ENCODE results near the gene ERAS. TPM values are rescaled to one million over a fixed set of nuclear protein-coding genes. Genes with fewer than 3 reads are reported as not detected.
A peak's percentile ranks its signal among the peaks of the same experiment; 100 is the strongest.

The ERAS gene
- total RNA-seq, 2 experiments from 2014 or later: not detected

- Histone ChIP-seq H3K27ac (ENCODE audit: low read depth in 1 of 2, low read length in 2 of 2) (no peak overlapping the region), H3K9me3 (ENCODE audit: control insufficient read depth in 1 of 2, insufficient read depth in 1 of 2, low read length in 2 of 2) (no peaks in the 10 kb centered on the region), H3K4me1 (ENCODE audit: insufficient read depth, low read length) (no peaks in the 10 kb centered on the region), H3K36me3 (ENCODE audit: insufficient read depth, low read length) (no peaks in the 10 kb centered on the region), H3K27me3 (ENCODE audit: control insufficient read depth in 1 of 2, insufficient read depth in 2 of 2, low read length in 2 of 2) (no peaks in the 10 kb centered on the region), H3K4me3 (ENCODE audit: low read length) (no peak overlapping the region)
- ATAC-seq (ENCODE audit: poor library complexity): no peak
- H3K4me1 Mint-ChIP-seq (ENCODE audit: low read depth): no peaks in the 10 kb centered on the region
- H3K27ac Mint-ChIP-seq: no peak overlapping the region
- DNase-seq: no peak
- H3K4me3 Mint-ChIP-seq: no peak overlapping the region
- POLR2A ChIA-PET: no interaction called here
- H3K9me3 Mint-ChIP-seq: no peaks in the 10 kb centered on the region
- no peaks in the 10 kb centered on the region for H3K36me3 Mint-ChIP-seq (ENCODE audit: low read depth)
- intact Hi-C loops (cut with DNase I, micrococcal nuclease): loop anchor here in 1 of 2 experiments (5.0 kb wide), 1 partner anchor 43 kb away; no protein-coding TSS in a partner anchor
- no peaks in the 10 kb centered on the region for H3K27me3 Mint-ChIP-seq
- CTCF ChIA-PET: no interaction called here
- no peak for TF ChIP-seq CTCF (IDR thresholded peaks at IDR 0.05)
These were observed 31.3 kb upstream of the ERAS start for GRCh38 chrX:48794911-48795515.

- Mint-ChIP-seq H3K27me3 (no peaks in the 10 kb centered on the region), H3K27ac (no peak overlapping the region), H3K4me3 (no peak overlapping the region), H3K36me3 (ENCODE audit: low read depth) (peaks cover 9% of the 10 kb centered on the region), H3K9me3 (no peaks in the 10 kb centered on the region), H3K4me1 (ENCODE audit: low read depth) (peaks cover 18% of the 10 kb centered on the region)
- Histone ChIP-seq H3K36me3 (ENCODE audit: insufficient read depth, low read length) (peaks cover 4% of the 10 kb centered on the region), H3K4me3 (ENCODE audit: low read length) (no peak overlapping the region), H3K27ac (ENCODE audit: low read depth in 1 of 2, low read length in 2 of 2) (no peak overlapping the region), H3K27me3 (ENCODE audit: control insufficient read depth in 1 of 2, insufficient read depth in 2 of 2, low read length in 2 of 2) (no peaks in the 10 kb centered on the region), H3K4me1 (ENCODE audit: insufficient read depth, low read length) (peaks cover 17% of the 10 kb centered on the region), H3K9me3 (ENCODE audit: control insufficient read depth in 1 of 2, insufficient read depth in 1 of 2, low read length in 2 of 2) (no peaks in the 10 kb centered on the region)
- intact Hi-C loops (cut with DNase I, micrococcal nuclease): no loop called here
- no peak for TF ChIP-seq CTCF (IDR thresholded peaks at IDR 0.05)
- CTCF ChIA-PET: no interaction called here
- ATAC-seq (ENCODE audit: poor library complexity): no peak
- DNase-seq: no peak
- POLR2A ChIA-PET: no interaction called here
These were observed 28.0 kb upstream of the ERAS start for GRCh38 chrX:48798318-48798717.

- no peaks in the 10 kb centered on the region for H3K9me3 Mint-ChIP-seq
- intact Hi-C loops (cut with DNase I, micrococcal nuclease): loop anchor here (1.0 to 10.0 kb wide), 9 partner anchors 63 to 507 kb away; partner anchors contain the start of genes OTUD5 (in 2 of the 2), SUV39H1 (in 2 of the 2), PQBP1 (in 1 of the 2) and TIMM17B (in 1 of the 2)
- H3K4me3 ChIP-seq (ENCODE audit: low read length): peak overlapping the region; percentile 87
- H3K27me3 ChIP-seq (ENCODE audit: control insufficient read depth in 1 of 2, insufficient read depth in 2 of 2, low read length in 2 of 2): no peaks in the 10 kb centered on the region
- no peaks in the 10 kb centered on the region for H3K9me3 ChIP-seq (ENCODE audit: control insufficient read depth in 1 of 2, insufficient read depth in 1 of 2, low read length in 2 of 2)
- peaks cover 21% of the 10 kb centered on the region for H3K36me3 Mint-ChIP-seq (ENCODE audit: low read depth)
- H3K27me3 Mint-ChIP-seq: no peaks in the 10 kb centered on the region
- ChIA-PET CTCF (interaction anchor here (1.0 kb wide), 2 partner anchors 153 to 262 kb away, joined by 4 to 8 read pairs; no protein-coding TSS in a partner anchor), POLR2A (interaction anchor here (0.7 to 2.3 kb wide), 21 partner anchors 33 to 367 kb away, joined by 3 to 40 read pairs (median 8); partner anchors contain the start of genes OTUD5, PIM2, PQBP1 and RBM3)
- H3K27ac Mint-ChIP-seq: peak overlapping the region; percentile 99
- H3K36me3 ChIP-seq (ENCODE audit: insufficient read depth, low read length): peaks cover 17% of the 10 kb centered on the region
- H3K4me1 Mint-ChIP-seq (ENCODE audit: low read depth): peaks cover 18% of the 10 kb centered on the region
- ATAC-seq (ENCODE audit: poor library complexity) (no peak), DNase-seq (no peak)
- no peak for TF ChIP-seq CTCF (IDR thresholded peaks at IDR 0.05)
- H3K4me3 Mint-ChIP-seq: peak overlapping the region; percentile 93
- peak overlapping the region; percentile 88 to 94 for H3K27ac ChIP-seq (ENCODE audit: low read depth in 1 of 2, low read length in 2 of 2)
- peaks cover 17% of the 10 kb centered on the region for H3K4me1 ChIP-seq (ENCODE audit: insufficient read depth, low read length)
These were observed 25.6 kb upstream of the ERAS start for GRCh38 chrX:48800574-48801279.

Measured in CD4-positive, alpha-beta T cell (primary cell).